ENCODE results near the gene FAM20C. TPM values are rescaled to one million over a fixed set of nuclear protein-coding genes. Genes with fewer than 3 reads are reported as not detected.
"Not testable (repeated sequence)": the region's sequence is repeated elsewhere in the genome, so short reads cannot be mapped to it uniquely, and the experiment has no call there.

The FAM20C gene
- total and polyA plus RNA-seq, 4 donors = 17.3 to 86.9 (median 45.9) TPM

DNA sequence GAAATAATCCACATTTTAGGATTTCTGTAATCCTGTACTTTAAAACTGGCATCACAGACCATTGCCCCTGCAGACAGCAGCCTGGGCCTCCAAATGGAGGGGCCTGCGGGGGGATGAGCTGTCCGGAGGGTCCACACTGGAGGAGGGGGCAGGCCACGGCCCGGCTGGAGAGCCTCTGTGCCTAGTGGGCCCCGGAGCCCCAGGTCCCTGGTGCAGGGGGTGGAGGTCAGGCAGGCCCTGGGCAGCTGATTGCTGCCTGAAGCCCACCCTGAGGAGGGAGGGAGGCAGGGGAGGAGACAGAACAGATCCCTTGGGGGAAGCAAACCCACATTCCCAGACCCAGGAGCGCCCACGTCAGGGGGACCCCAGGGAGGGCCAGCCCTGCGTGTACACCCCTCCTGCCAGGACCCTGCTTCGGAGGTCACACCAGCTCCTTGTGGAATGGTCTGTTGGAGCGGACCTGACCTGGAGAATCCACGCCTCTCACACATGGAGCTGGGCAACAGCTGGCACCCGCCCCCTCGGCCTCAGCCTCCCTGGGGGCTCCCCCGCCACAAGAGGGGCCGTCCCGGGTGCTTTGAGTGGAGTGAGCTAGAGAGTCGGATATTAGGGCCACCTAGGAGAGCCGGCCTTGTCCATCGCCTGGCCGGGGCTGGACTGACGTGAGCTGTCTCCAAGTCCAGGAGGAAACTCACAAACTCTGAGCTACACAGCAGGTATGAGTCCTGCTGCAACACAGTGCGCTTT is 12.2 kb upstream of the FAM20C start:
- no peak overlapping the region for H3K27ac ChIP-seq (ENCODE audit: low read depth in 1 of 2, low read length in 1 of 2)

DNA sequence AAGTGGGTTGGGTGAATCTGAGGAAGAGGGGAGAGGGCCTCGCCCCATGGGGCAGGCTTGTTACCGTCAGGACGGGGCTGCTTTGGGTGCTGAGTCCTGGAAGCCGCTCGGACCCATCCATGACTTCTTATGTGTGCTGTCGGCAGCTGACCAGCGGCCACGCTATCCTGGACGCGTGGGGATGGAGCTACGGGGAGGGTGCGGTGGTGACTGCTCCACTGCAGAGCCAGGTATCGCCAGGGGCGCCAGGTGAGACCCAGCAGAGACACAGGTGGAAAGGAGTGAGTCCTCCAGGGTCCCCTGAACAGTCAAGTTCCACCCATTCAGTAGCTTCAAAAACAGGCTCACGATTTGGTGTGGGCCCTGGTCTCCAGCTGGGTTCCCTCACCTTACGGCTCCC is 10.6 kb upstream of the FAM20C start:
- Histone ChIP-seq H3K9me3 (ENCODE audit: control insufficient read depth in 4 of 4, insufficient read depth in 3 of 4, low read length in 3 of 4) (no peaks in the 10 kb centered on the region), H3K4me1 (ENCODE audit: control insufficient read depth in 5 of 5, insufficient read depth in 5 of 5, low read length in 5 of 5) (peaks cover 0 to 17% (median 0%) of the 10 kb centered on the region in 5 donors), H3K36me3 (ENCODE audit: control insufficient read depth in 4 of 4, insufficient read depth in 4 of 4, low read length in 4 of 4) (no peaks in the 10 kb centered on the region), H3K9ac (ENCODE audit: insufficient read depth in 1 of 2, low read length in 2 of 2) (no peak overlapping the region), H3K27ac (ENCODE audit: low read depth in 1 of 2, low read length in 1 of 2) (no peak overlapping the region), H3K4me3 (no peak overlapping the region), H3K27me3 (ENCODE audit: control insufficient read depth in 3 of 3, insufficient read depth in 3 of 3, low read length in 2 of 3) (peaks cover 0 to 2% (median 0%) of the 10 kb centered on the region in 3 donors)
- TF ChIP-seq, protein P1, sequence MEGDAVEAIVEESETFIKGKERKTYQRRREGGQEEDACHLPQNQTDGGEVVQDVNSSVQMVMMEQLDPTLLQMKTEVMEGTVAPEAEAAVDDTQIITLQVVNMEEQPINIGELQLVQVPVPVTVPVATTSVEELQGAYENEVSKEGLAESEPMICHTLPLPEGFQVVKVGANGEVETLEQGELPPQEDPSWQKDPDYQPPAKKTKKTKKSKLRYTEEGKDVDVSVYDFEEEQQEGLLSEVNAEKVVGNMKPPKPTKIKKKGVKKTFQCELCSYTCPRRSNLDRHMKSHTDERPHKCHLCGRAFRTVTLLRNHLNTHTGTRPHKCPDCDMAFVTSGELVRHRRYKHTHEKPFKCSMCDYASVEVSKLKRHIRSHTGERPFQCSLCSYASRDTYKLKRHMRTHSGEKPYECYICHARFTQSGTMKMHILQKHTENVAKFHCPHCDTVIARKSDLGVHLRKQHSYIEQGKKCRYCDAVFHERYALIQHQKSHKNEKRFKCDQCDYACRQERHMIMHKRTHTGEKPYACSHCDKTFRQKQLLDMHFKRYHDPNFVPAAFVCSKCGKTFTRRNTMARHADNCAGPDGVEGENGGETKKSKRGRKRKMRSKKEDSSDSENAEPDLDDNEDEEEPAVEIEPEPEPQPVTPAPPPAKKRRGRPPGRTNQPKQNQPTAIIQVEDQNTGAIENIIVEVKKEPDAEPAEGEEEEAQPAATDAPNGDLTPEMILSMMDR (IDR thresholded peaks at IDR 0.05; ENCODE audit: control extremely low read depth, extremely low read depth) = no peak
- ATAC-seq (ENCODE audit: insufficient read depth, low FRiP score) = no peak
- WGBS, 2 donors = 91 to 96% methylated on average over 16 of the region's 16 CpGs
- no peak for DNase-seq

More for the DNA sequence above, 12.2 kb upstream of the FAM20C start:
- H3K4me3 ChIP-seq = no peak overlapping the region
- H3K36me3 ChIP-seq (ENCODE audit: control insufficient read depth in 4 of 4, insufficient read depth in 4 of 4, low read length in 4 of 4) = no peaks in the 10 kb centered on the region
- WGBS, 2 donors = 92% methylated on average over 22 of the region's 22 CpGs
- DNase-seq (no peak), ATAC-seq (ENCODE audit: insufficient read depth, low FRiP score) (no peak)
- peaks cover 0 to 6% (median 0%) of the 10 kb centered on the region in 3 donors for H3K27me3 ChIP-seq (ENCODE audit: control insufficient read depth in 3 of 3, insufficient read depth in 3 of 3, low read length in 2 of 3)
- H3K4me1 ChIP-seq (ENCODE audit: control insufficient read depth in 5 of 5, insufficient read depth in 5 of 5, low read length in 5 of 5) = peaks cover 0 to 14% (median 0%) of the 10 kb centered on the region in 5 donors
- H3K9ac ChIP-seq (ENCODE audit: insufficient read depth in 1 of 2, low read length in 2 of 2) = no peak overlapping the region
- TF ChIP-seq, protein P1 (IDR thresholded peaks at IDR 0.05; ENCODE audit: control extremely low read depth, extremely low read depth) = no peak
- no peaks in the 10 kb centered on the region for H3K9me3 ChIP-seq (ENCODE audit: control insufficient read depth in 4 of 4, insufficient read depth in 3 of 4, low read length in 3 of 4)

DNA sequence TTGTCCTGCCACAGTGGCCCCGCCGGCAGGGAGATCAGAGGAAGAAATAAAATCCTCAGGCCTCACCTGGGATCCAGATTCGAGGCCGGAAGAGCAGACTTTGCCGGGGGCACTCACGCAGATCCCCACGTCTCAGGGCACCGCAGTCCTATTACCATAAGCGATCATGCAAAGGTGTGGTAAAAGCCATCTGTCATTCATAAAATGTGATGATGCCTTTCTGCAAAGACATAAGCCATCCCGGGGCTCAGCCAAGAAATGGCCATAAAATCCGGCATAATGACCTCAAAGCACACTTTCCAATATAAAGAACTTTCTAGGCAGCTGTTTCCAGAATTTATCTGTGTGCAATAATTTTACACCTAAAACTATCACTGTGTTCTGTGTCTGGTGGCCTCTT is 9.9 kb upstream of the FAM20C start:
- not testable (repeated sequence) for H3K9me3 ChIP-seq (ENCODE audit: control insufficient read depth in 4 of 4, insufficient read depth in 3 of 4, low read length in 3 of 4); DNase-seq; H3K4me3 ChIP-seq; H3K9ac ChIP-seq (ENCODE audit: insufficient read depth in 1 of 2, low read length in 2 of 2); ATAC-seq (ENCODE audit: insufficient read depth, low FRiP score); H3K36me3 ChIP-seq (ENCODE audit: control insufficient read depth in 4 of 4, insufficient read depth in 4 of 4, low read length in 4 of 4); H3K27ac ChIP-seq (ENCODE audit: low read depth in 1 of 2, low read length in 1 of 2); H3K27me3 ChIP-seq (ENCODE audit: control insufficient read depth in 3 of 3, insufficient read depth in 3 of 3, low read length in 2 of 3)
- 92% methylated on average over 2 to 7 of the region's 11 CpGs for WGBS, 2 donors
- H3K4me1 ChIP-seq (ENCODE audit: control insufficient read depth in 5 of 5, insufficient read depth in 5 of 5, low read length in 5 of 5) = peaks cover 0 to 17% (median 0%) of the 10 kb centered on the region in 5 donors

DNA sequence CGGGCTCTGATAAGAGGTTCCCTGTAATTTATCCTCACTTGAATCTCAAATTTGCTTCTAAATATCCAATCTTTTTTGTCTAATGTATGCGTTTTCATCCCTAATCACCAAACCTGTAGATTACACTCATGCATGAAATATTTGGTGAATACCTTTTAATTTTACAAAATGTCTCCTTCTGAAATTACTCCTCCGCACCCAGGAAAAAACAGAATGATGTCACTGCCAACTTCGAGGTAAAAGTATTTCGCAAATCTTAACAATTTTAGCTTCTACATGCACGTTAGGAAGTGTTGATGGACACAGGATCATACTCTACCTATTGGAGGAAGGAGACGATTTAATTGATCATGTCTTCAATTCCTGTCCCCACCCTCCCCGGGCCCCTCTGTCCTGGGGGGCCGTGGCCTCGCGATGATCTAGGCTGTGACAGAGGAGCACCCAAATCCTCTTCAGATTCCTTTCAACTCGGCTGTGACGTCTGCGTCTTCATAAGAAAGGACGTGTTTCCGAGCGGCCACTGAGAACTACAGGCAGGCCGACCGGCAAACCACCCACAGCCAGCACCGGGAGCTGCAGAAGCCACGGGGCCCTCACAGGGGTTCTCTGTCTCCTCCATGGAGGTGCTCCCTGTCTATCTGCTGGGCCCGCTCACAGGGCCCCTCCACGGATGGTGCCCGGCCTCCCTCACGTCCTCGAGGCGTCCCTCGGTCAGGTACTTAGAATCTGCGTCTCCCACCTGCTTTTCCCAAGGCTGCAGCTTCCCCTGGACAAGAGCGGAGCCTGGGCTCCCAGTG is 8.7 kb upstream of the FAM20C start:
- TF ChIP-seq, protein P1 (IDR thresholded peaks at IDR 0.05; ENCODE audit: control extremely low read depth, extremely low read depth) = no peak
- no peaks in the 10 kb centered on the region for H3K36me3 ChIP-seq (ENCODE audit: control insufficient read depth in 4 of 4, insufficient read depth in 4 of 4, low read length in 4 of 4)
- H3K27me3 ChIP-seq (ENCODE audit: control insufficient read depth in 3 of 3, insufficient read depth in 3 of 3, low read length in 2 of 3) = no peaks in the 10 kb centered on the region
- WGBS, 2 donors = 76 to 83% methylated on average over 30 of the region's 30 CpGs
- peaks cover 0 to 2% (median 0%) of the 10 kb centered on the region in 4 donors for H3K9me3 ChIP-seq (ENCODE audit: control insufficient read depth in 4 of 4, insufficient read depth in 3 of 4, low read length in 3 of 4)
- no peak overlapping the region for H3K9ac ChIP-seq (ENCODE audit: insufficient read depth in 1 of 2, low read length in 2 of 2)
- H3K4me3 ChIP-seq = no peak overlapping the region
- DNase-seq (no peak), ATAC-seq (ENCODE audit: insufficient read depth, low FRiP score) (no peak)
- H3K27ac ChIP-seq (ENCODE audit: low read depth in 1 of 2, low read length in 1 of 2) = no peak overlapping the region
- peaks cover 0 to 17% (median 0%) of the 10 kb centered on the region in 5 donors for H3K4me1 ChIP-seq (ENCODE audit: control insufficient read depth in 5 of 5, insufficient read depth in 5 of 5, low read length in 5 of 5)
